GM12865 (cell line): ENCODE measurements around the gene MPC1.
"Not testable (repeated sequence)": the region's sequence is repeated elsewhere in the genome, so short reads cannot be mapped to it uniquely, and the experiment has no call there.

ENCODE experiments used
- DNase-seq: peaks from one replicate; pipeline ENCODE4 v3.0.0; 2010; ENCODE audit warnings: low read depth
- H3K4me3 ChIP-seq: 2 replicates; pipeline ENCODE4 v1.5.1; 2011; ENCODE audit warnings: mild to moderate bottlenecking, low read depth, low read length, control low read depth
- TF ChIP-seq, protein P1 (sequence below): IDR thresholded peaks from 2 replicates; pipeline ENCODE4 v1.5.1; 2011; ENCODE audit warnings: low read length, control low read depth, low read depth, inconsistent platforms; ENCODE audit not compliant: insufficient read depth; ENCODE audit errors: missing control alignments

Gene MPC1

DNA sequence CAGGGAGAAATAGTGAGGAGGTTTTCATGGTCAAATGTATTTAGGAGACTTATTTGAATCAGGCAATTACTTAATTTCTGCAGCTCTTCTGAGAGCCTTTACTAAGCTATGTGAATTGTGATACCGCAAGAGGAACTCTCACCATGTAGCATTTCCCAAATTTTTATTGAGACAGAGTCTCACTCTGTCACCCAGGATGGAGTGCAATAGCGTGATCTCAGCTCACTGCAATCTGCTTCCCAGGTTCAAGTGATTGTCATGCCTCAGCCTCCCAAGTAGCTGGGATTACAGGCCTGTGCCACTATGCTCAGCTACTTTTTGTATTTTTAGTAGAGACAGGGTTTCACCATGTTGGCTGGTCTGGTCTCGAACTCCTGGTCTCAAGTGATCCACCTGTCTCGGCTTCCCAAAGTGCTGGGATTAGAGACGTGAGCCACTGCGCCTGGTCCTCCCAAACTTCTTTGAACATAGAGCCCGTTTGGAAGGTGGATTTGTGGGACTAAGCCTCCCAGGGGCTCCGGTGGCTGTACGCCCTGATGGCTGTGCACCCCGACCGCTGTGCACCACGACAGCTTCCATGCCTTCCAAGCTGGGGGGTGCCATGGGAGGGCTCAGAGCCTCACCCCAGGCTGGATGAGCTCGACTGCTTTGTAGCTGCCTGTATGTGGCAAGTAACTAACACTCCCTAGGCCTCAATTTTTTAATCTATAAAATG lies 5.7 kb upstream of the MPC1 start:
- no peak overlapping the region for H3K4me3 ChIP-seq
- no peak for DNase-seq
- TF ChIP-seq, protein P1, sequence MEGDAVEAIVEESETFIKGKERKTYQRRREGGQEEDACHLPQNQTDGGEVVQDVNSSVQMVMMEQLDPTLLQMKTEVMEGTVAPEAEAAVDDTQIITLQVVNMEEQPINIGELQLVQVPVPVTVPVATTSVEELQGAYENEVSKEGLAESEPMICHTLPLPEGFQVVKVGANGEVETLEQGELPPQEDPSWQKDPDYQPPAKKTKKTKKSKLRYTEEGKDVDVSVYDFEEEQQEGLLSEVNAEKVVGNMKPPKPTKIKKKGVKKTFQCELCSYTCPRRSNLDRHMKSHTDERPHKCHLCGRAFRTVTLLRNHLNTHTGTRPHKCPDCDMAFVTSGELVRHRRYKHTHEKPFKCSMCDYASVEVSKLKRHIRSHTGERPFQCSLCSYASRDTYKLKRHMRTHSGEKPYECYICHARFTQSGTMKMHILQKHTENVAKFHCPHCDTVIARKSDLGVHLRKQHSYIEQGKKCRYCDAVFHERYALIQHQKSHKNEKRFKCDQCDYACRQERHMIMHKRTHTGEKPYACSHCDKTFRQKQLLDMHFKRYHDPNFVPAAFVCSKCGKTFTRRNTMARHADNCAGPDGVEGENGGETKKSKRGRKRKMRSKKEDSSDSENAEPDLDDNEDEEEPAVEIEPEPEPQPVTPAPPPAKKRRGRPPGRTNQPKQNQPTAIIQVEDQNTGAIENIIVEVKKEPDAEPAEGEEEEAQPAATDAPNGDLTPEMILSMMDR, result no peak

DNA sequence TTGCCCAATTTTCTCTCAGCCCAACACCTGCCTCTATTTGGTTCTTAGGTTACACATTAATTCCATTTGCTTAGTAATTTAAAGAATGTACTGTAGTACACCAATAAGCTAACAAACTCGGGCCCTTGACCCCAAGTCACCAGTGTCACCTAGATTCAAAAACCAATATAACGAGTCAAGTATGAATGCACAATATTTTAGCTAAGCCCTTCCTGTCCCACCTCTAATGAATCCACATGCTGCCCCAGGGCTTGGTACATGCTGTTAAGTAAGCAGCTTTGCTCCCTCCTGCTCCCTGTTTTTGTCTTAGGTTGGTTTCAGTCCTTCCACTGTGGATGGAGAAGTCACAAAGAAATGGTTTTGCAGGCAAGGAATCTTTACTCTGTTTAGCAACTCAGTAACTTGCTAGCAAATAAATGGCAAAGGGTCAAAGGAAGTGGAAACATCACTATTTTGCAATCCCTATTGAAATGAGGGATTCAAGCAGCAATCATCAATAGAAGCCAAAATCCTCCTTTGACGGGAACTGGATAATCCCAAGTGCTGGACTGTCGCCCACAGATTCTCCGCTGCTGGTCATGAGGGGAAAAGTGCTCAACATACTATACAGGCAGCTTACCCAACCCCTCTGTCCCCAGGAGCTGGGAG lies 5.0 kb upstream of the MPC1 start:
- DNase-seq, result no peak
- no peak overlapping the region for H3K4me3 ChIP-seq
- TF ChIP-seq, protein P1, result no peak

DNA sequence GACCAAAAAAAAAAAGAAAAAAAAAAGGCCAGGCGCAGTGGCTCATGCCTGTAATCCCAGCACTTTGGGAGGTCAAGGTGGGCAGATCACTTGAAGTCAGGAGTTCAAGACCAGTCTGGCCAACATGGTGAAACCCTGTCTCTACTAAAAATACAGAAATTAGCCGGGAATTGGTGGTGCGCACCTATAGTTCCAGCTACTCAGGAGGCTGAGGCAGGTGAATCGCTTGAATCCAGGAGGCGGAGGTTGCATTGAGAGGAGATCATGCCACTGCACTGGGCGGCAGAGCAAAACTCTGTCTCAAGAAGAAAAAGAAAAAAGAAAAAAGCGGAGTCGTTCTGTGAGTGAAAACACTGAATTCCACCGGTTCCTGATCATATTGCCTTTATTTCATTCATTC lies 4.4 kb upstream of the MPC1 start:
- not testable (repeated sequence) for H3K4me3 ChIP-seq, DNase-seq

DNA sequence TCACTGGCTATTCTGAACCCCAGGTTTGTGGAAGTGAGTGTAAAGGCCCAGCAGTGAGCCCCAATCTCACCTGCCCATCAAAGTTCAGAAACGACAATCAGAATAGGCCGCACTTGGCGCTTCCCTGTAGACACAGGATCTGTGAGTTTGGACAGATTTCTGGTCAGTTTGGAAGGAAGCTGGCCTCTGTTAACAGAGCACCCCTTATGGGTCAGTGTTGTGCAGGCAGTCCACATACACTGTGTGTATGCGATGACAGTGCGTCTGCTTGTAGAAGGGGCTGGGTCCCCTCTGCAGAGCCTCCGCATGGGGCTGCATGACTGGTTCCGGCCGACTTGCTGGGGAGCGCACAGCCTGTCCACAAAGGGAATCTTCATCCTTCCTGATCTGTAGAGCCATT lies 3.4 kb upstream of the MPC1 start:
- DNase-seq, result no peak
- TF ChIP-seq, protein P1, result no peak
- H3K4me3 ChIP-seq, result no peak overlapping the region

DNA sequence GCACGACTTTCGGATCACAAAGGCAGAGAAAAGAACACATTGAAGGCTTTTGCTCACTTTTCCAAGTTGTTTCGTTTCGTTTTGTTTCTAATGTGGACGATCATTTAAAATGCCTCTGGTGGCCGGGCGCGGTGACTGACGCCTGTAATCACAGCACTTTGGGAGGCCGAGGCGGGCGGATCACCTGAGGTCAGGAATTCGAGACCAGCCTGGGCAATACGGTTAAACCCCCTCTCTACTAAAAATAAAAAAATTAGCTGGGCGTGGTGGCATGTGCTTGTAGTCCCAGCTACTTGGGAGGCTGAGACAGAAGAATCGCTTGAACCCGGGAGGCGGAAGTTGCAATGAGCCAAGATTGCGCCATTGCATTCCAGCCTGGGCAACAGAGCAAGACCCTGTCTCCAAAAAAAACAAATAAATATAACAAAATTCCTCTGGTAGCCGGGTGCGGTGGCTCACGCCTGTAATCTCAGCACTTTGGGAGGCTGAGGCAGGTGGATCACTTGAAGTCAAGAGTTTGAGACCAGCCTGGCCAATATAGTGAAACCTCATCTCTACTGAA lies 1.1 kb upstream of the MPC1 start:
- peak overlapping the region; percentile 54 for H3K4me3 ChIP-seq
- DNase-seq, result not testable (repeated sequence)
- TF ChIP-seq, protein P1, result peak; percentile 24

DNA sequence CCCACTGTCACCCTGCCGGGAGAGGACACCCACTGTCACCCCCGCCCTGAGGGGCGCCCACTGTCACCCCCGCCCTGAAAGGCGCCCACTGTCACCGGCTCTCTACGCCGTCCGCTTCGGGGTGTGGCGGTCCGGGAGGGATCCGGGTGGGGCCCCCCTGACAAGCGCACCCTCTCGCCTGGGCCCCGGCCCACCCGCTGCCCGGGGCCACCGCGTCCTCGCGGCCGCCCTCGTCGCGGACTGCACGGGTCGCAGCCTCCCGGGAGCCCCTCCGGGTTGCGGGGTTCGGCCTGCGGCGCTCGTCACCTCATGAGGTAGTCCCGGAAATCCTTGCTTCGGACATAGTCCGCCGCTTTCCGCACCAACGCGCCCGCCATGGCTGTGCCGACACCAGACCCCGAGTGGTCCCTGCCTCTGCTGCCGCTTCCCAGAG lies 224 bp downstream of the MPC1 start:
- peak overlapping the region; percentile 92 for H3K4me3 ChIP-seq
- TF ChIP-seq, protein P1, result no peak
- no peak for DNase-seq

DNA sequence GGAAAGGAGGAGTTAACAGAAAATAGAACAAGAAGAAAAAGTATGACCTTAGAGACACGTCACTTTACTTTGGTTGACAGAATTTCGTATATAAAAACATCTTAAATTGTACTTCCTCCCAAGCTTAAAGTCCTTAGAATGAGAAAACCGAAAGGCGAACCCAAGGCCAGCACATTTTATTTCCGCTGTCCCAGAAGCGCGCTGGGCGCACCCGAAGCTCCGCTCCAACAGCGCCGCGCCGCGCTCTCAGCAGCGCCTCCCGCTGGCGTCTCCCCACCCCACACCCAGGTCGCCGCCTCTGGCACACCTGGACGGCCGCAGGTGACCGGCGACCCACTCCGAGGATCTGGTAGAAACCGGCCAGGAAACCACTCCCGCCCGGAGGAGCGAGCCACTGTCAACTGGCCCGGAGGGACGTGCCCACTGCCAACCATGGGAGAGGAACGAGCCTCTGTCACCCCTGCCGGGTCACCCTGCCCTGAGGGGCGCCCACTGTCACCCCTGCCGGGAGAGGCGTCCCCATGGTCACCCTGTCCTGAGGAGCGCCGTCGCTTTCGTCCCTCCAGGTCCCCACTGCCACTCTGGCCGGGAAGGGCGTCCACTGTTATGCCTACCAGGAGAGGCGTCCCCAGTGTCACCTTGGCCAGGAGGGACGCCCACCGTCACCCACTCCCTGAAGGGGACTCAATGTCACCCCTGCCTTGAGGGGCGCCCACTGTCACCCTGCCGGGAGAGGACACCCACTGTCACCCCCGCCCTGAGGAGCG lies 824 bp downstream of the MPC1 start:
- H3K4me3 ChIP-seq, result peak overlapping the region; percentile 92
- DNase-seq, result peak; percentile 89
- TF ChIP-seq, protein P1, result peak; percentile 89
